KOPT-K1 (cell line): ENCODE results near the gene IRX4.

Experiments used
- H3K27ac ChIP-seq: fragments of 200-600 bp; sonication (generic); 2 replicates; pipeline ENCODE4 v1.5.1; 2016; ENCODE audit warnings: antibody characterized with exemption, mild to moderate bottlenecking, low read depth, low read length; ENCODE audit not compliant: poor library complexity, severe bottlenecking
- H3K36me3 ChIP-seq: fragments of 200-600 bp; sonication (generic); 2 replicates; pipeline ENCODE4 v1.5.1; 2017; ENCODE audit warnings: antibody characterized with exemption, mild to moderate bottlenecking, low read length, moderate library complexity; ENCODE audit not compliant: insufficient read depth
- H3K9me3 ChIP-seq: fragments of 200-600 bp; sonication (generic); 2 replicates; pipeline ENCODE4 v1.5.1; 2017; ENCODE audit warnings: antibody characterized with exemption, low read length, mild to moderate bottlenecking; ENCODE audit not compliant: insufficient read depth, poor library complexity, severe bottlenecking

The IRX4 gene

DNA sequence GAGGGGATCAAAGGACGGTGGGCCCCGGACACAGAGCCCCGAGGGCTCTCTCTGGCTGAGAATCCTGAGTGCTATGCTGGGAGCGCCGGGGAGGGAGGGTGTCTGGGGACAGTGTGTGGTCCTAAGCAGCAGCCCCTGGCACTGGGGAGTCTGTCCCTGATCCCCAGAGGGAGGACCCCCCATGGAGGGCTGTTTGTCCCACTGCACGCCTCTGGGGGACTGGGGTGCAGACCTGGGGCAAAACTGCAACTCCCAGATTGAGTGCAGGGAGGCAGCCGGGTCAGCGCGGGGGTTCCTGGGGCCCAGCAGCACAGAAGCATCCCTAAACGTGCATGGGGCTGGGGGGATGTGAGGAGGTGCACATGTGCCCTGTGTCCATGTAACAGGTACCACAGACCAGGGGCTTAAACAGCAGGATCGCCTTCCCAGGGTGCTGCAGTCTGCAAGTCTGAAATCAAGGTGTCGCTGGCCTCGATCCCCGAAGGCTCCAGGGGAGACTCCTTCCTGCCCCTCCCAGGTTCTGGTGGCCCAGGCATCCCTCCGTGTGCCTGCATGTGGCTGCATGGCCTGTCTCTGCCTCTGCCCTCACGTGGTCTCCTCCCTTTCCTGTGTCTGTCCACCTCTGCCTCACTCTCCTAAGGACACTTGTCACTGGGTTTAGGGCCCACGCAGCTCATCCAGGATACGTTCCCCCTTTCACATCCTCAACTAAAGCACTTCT lies 35.9 kb upstream of the IRX4 start:
- H3K36me3 ChIP-seq: no peaks in the 10 kb centered on the region
- H3K9me3 ChIP-seq: no peaks in the 10 kb centered on the region
- no peak overlapping the region for H3K27ac ChIP-seq

DNA sequence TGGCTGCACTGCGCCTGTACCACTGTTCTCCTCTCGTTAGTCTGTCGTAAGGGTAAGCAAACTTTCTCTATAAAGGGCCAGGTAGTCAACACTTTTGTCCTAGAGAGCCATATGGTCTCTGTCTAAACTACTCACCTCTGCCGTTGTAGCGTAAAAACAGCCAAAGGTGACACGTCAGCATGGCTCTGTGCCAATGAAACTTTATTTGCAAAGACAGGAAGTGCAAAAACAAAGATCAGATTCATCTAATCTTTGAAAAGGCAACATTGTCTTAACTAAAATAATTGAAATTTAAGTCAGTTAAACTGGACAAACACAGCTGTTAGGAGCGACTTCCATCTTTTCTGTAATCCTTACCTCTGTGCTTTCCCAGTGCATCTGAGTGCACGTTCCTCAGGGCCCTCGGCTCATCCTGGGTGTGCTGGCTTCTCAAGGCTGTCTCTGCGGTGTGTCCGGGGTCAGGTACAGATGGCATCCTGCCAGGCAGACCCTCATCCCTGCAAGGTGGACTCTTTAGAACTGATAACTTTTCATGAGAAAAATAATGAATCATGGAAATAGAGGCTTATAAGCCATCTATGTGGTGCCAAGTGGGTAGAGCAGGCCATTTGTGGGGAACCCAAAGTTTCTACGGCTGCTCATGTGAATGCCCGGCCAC lies 35.2 kb upstream of the IRX4 start:
- no peaks in the 10 kb centered on the region for H3K9me3 ChIP-seq
- no peaks in the 10 kb centered on the region for H3K36me3 ChIP-seq
- H3K27ac ChIP-seq: no peak overlapping the region

DNA sequence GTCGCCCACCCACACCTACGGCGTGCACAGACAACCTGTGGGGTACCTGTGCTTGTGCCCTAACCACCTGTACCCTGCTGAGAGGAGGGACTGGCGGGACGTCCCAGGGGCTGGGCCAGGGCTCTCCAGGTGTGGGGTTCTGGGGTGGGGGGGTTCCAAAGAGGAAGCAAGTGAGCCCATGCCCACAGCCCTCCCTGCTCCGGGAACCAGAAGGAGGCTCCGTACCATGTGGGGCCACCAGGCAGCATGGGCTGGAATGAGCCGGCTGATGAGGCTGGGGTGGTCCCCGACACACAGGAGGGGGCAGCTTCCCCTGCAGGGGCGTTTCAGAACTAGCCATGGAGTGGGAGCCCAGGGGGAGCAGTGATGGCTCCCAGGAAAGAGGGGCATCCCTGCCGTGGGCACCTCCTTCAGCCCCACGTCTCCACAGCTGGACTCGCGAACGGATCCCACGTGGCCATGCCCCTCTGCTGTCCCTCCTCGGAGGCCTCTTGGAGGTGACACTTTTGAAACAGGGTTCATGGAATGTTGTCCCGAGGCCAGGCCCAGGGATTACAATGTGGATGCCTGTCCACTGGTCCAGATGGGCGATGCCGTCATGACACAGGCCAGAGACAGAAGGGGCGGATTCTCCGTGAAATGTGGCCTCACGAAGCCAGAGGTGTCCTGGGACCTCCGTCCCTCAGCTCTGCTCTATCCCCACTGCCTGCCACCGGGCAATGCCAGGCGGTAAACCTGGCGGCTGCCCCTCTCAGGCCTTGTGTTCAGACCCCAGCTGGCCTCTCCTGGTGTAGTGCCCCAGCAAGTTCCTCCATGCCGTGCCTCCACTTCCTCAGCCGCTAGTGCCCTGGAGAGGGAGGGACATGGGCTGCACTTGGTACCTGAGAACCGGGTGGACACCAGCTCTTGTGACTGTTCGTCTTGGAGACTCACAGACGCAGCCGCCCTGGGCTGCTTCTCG lies 33.6 kb upstream of the IRX4 start:
- Histone ChIP-seq H3K36me3 (no peaks in the 10 kb centered on the region), H3K27ac (no peak overlapping the region), H3K9me3 (no peaks in the 10 kb centered on the region)

DNA sequence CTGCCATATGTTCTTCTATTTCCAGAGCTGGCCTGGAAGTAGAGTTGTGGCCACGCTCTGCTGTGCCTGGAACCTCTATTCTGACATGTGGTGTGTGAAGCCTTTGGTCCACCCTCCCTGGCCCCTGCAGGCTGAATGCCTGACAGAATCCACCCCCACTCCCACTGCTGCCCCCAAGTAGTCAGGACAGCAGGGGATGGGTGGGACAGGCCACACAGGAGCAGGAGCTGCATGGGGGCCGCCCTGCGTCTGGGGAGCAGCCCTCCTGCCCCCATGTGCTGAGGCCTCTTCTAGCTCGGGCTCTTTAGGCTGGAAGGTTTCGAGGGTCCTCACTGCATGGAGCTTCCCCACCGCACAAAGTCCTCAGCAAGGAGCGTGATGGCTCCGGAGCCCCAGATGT lies 32.6 kb upstream of the IRX4 start:
- Histone ChIP-seq H3K9me3 (no peaks in the 10 kb centered on the region), H3K36me3 (no peaks in the 10 kb centered on the region), H3K27ac (no peak overlapping the region)

DNA sequence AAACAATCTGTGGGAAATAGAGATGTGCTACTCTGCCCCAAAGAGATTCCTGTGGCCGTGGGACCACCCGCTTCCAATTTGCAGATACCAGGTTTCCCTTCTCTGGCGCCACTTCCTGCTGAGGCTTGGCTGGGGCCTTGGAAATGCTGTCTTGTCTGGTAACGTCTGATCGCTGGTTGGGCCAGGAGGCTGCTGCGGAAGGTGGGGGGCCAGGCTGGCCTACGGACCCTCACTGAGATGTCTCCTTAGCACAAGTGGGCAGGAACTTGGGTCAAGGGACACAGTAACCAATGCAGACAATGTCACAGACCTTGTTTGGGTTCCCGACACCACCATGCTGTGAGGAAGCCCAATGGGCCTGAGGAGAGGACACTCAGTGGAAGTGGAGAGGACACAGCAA lies 31.7 kb upstream of the IRX4 start:
- Histone ChIP-seq H3K36me3 (no peaks in the 10 kb centered on the region), H3K27ac (no peak overlapping the region), H3K9me3 (no peaks in the 10 kb centered on the region)

DNA sequence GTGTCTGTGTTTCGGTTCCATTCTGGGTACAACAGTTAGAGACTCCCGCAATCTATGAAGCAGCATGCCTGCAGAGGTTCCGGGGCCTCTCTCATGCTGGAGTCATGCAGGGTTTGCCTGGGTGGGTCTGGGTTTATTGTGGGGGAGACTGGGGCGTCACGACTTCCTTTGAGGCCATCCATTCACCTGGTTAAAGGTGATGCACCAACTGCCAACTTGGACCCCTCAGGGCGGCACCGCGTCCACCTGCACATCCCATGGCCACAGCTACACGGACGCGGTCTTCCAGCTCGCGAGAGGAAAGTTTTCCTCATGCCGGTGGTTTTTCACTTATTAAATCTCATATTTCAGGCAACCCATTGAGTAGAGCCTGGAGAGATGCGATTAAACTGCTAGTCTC lies 30.9 kb upstream of the IRX4 start:
- H3K27ac ChIP-seq: no peak overlapping the region
- H3K9me3 ChIP-seq: no peaks in the 10 kb centered on the region
- H3K36me3 ChIP-seq: no peaks in the 10 kb centered on the region

DNA sequence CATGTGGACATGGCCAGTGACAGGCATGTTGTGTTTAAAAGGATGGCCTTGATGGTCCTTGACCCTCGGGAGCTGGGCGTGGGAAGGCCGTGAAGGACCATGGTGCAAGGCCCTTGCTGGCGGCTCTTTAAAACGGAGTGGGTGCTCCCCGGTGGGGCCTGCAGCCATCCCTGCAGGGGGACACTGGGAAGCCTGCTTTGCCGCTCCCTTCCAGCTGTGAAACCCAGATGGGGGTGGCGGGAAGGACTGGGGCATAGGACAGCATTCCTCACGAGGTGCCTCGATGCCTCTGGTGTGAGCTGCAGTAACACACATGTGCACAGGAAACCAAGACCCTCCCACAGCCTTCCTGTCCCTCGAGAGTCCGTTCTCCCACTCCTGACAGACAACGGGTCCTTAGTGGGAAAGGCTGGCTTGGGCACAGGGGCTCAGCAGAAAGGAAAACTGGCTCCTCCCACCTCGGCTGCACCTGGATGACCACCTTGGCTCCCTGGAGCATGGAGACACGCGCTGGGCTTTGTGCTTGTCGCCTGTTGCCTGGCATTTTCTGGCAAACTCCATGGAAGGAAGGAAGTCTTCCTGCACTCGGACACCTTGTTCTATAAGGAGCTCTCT lies 30.3 kb upstream of the IRX4 start:
- Histone ChIP-seq H3K27ac (no peak overlapping the region), H3K9me3 (no peaks in the 10 kb centered on the region), H3K36me3 (no peaks in the 10 kb centered on the region)

DNA sequence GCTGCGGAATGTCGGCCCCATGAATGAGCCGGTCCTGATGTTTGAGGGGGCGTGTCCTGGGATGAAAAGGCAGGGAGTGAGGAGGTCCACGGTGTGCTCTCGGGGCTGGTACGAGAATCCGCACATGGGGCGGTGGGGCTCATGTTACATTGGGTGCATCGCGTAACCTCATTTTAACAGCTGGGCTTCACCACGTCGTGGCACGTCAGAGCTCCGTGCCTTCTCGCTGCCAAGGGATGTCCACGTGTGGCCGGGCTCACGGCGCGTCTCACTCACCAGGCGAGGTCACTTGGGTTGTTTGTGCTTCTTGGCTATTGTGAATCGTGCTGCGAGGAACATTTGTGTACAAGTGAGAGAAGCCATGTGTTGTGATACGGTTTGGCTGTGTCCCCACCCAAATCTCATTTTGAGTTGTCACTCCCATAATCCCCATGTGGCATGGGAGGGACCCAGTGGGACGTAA lies 29.1 kb upstream of the IRX4 start:
- Histone ChIP-seq H3K27ac (no peak overlapping the region), H3K36me3 (no peaks in the 10 kb centered on the region), H3K9me3 (no peaks in the 10 kb centered on the region)

DNA sequence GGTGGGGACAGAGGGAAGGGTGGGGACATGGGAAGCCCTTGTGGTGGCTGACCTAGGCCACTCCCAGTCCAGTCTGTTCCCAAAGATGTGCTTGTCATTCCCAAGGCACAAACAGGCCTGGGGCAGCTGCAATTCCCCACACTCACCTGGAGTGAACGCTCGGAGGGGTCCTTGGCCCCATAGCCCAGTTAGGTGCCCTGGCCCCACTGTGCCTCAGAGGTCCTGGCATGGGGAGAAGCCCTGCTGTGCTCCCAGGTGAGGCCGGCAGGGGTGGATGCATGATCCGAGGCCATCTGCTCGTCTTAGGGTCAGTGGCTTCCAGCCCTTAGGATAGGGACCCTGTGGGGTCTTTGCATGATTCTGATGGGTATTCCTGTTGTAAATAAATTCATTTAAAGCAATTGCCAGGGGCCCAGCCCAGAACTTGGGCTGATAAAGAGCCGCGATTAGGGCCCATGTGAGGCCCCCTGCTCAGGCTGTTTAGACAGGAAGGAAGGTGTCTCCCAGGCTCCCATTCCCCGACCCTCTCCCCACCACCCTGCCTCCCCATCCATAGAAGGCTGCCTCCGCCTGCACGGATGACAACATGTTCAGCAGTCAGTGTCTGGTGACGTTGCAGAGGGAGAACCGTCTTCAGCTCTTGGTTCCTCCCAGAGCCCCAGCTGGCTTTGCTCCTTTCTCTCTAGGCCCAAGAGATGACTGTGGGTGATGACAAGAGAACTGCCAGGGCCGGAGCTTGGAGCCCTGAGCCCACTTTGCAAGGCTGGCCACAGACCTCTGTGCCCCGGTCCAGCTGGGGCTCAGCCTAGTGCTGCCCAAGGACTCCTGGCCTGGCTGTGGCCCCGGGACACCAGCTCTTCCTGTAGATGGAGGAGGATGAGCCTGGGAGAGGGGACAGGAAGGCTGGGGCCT lies 28.4 kb upstream of the IRX4 start:
- Histone ChIP-seq H3K27ac (no peak overlapping the region), H3K9me3 (no peaks in the 10 kb centered on the region), H3K36me3 (no peaks in the 10 kb centered on the region)

DNA sequence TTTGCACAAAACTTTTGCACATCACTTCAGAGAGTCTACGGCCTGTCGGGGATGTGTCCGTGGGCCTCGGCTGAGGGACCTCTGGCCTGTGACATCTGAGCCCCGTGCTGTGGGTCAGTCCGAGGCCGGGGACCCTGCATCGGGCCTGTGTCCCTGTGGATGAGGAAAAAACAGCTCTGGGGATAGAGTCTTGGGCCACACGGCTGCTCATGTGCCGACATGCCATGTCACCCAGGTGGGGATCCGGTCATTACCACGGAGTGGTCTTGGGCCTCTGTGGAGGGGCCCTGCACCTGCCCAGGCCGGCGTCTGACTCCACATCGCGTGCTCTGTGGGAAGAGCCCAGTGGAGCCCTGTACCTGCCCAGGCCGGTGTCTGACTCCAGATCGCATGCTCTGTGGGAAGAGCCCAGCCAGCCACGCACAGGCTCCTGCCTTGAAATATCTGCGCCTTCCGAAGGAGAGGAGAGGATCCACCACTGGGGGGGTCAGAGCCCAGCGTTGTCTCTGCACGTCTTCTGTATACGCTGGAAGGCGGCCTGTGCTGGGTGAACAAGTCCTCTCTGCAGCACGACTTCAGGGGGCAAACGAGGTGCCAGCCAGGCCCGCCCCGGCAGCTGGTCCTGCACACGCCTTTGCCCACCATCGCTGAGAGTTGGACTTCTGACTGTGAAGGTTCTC lies 27.5 kb upstream of the IRX4 start:
- peaks cover 7% of the 10 kb centered on the region for H3K9me3 ChIP-seq
- no peak overlapping the region for H3K27ac ChIP-seq
- H3K36me3 ChIP-seq: no peaks in the 10 kb centered on the region

DNA sequence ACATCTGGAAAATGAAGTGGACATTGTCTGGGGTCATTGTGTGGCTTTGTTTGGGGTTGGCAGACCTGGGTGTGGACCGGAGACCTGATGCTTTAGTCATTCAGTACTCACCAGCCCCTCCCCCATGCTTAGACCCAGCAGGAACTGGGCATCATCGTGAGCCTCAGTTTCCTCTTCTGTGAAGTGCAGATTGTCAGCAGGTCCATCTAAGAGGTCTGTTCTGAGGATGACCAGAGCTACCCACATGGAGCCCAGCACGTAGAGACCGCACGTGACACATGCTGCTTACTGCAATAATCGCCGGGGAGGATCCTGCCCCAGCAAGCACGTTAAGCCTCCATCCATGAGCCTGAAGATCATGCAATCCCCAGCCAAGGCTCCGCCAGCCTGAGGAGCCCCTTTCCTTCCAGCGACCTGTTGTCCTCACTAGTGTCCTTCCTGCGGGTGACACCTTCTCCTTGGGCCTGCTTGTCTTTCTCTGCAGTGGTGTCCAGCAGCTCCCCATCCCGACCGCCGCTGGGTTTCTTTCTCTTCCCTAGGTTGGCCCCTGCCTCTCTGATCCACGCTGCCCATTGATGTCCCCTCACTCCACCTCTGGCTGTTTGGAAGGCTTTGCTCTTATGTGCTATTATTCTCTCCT lies 26.7 kb upstream of the IRX4 start:
- Histone ChIP-seq H3K36me3 (no peaks in the 10 kb centered on the region), H3K27ac (no peak overlapping the region), H3K9me3 (peaks cover 15% of the 10 kb centered on the region)

DNA sequence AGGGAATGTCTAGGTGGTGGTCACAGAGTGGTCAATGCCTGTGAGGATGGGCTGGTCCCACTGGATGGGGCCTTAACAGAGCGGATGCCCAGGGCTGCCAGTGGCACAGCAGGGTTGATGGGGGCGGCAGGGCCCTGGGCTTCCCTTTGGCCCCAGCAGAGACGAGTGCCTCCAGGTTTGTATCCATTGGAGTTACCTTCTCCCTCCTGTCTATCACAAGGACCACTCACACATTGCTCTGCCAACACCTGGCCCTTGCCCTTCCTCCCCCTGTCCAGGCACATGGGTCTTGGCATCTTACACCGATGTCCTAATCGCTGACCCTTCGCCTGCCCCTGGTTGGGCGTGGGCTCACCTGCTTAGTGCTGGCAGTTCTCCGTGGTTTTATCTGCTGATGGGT lies 26.2 kb upstream of the IRX4 start:
- no peak overlapping the region for H3K27ac ChIP-seq
- H3K36me3 ChIP-seq: no peaks in the 10 kb centered on the region
- H3K9me3 ChIP-seq: peaks cover 18% of the 10 kb centered on the region

DNA sequence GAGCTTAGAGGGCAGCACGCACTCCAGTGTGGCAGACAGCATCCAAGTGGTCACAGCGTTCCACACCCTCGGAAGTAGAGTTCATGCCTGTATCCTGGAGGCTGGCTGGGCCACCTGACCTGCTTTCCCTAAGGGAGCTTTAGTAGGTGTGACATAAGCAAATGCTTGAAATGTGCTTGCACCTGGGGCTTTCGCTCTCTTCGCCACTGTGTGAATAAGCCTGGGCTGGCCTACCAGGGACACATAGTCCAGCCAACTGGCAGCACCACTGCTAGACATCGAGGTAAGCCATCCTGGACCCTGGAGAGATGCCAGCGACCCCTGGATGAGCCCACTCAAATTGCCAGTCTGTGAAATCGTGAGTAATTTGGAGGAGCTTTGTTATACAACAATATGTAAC lies 24.9 kb upstream of the IRX4 start:
- Histone ChIP-seq H3K27ac (no peak overlapping the region), H3K9me3 (peaks cover 25% of the 10 kb centered on the region), H3K36me3 (no peaks in the 10 kb centered on the region)
